K562 (cell line): ENCODE results near the gene IL26. TPM values are rescaled to one million over a fixed set of nuclear protein-coding genes. Genes with fewer than 3 reads are reported as not detected.

Source experiments
- ATF4 ChIP-seq: fragments of 450-650 bp; formaldehyde crosslinking; IDR thresholded peaks from 2 replicates; pipeline ENCODE4 v1.4.0; 2022; ENCODE audit warnings: mild to moderate bottlenecking, moderate library complexity
- CREB5 ChIP-seq: fragments of 250-450 bp; sonication (Bioruptor Pico); IDR thresholded peaks from 2 replicates; pipeline ENCODE4 v1.5.0; 2020; ENCODE audit warnings: mild to moderate bottlenecking
- ETV1 ChIP-seq: fragments of 450-650 bp; conservative IDR thresholded peaks from 2 replicates; pipeline ENCODE4 v1.6.1; 2016; ENCODE audit warnings: missing genetic modification characterization, control low read depth, low read depth, missing compliant biosample characterization
- FOXJ3 ChIP-seq: sonication (generic); formaldehyde crosslinking; IDR thresholded peaks from 2 replicates; pipeline ENCODE4 v1.4.0; 2020; ENCODE audit warnings: mild to moderate bottlenecking, missing genetic modification reagents
- JUN ChIP-seq, 2 experiments: sonication (generic) in 1 of 2; formaldehyde crosslinking in 1 of 2; IDR thresholded peaks; 2 replicates each; pipeline versions ENCODE4 v1.6.1 to v1.8.0; 2012 to 2022; ENCODE audit warnings: borderline replicate concordance in 2 of 2, mild to moderate bottlenecking in 2 of 2, improper control_type of control experiment in 1 of 2, low read depth in 1 of 2, low read length in 1 of 2, missing genetic modification reagents in 1 of 2
- L3MBTL2 ChIP-seq: fragments of 450-650 bp; IDR thresholded peaks from 2 replicates; pipeline ENCODE4 v1.6.1; 2016; ENCODE audit warnings: mild to moderate bottlenecking, moderate library complexity
- MCM3 ChIP-seq: fragments of 450-650 bp; IDR thresholded peaks from 2 replicates; pipeline ENCODE4 v1.6.1; 2016
- PHF21A ChIP-seq: fragments of 450-650 bp; IDR thresholded peaks from 2 replicates; pipeline ENCODE4 v1.6.1; 2017; ENCODE audit warnings: low read depth, borderline replicate concordance
- PML ChIP-seq: IDR thresholded peaks from 2 replicates; pipeline ENCODE4 v1.6.1; 2012; ENCODE audit warnings: low read length, inconsistent platforms
- RAD21 ChIP-seq, 2 experiments: fragments of 250-450 bp in 1 of 2; fragments of 450-650 bp in 1 of 2; sonication (Bioruptor Pico) in 1 of 2; formaldehyde crosslinking in 1 of 2; IDR thresholded peaks in 1 of 2; conservative IDR thresholded peaks in 1 of 2; 2 replicates each; pipeline versions ENCODE4 v1.4.0 to v1.8.0; 2020 to 2022; ENCODE audit warnings: mild to moderate bottlenecking in 2 of 2, moderate library complexity in 1 of 2
- RBM14 ChIP-seq: fragments of 200-400 bp; formaldehyde crosslinking; IDR thresholded peaks from 2 replicates; pipeline ENCODE4 v1.6.1; 2018; ENCODE audit warnings: low read depth, mild to moderate bottlenecking, low read length, moderate library complexity, borderline replicate concordance; ENCODE audit not compliant: insufficient read depth
- SMAD4 ChIP-seq: fragments of 250-450 bp; sonication (Bioruptor Pico); conservative IDR thresholded peaks from 2 replicates; pipeline ENCODE4 v1.8.0; 2021; ENCODE audit warnings: inconsistent platforms, mild to moderate bottlenecking, moderate library complexity
- SMARCC2 ChIP-seq: fragments of 450-650 bp; IDR thresholded peaks from 2 replicates; pipeline ENCODE4 v1.6.1; 2017; ENCODE audit warnings: antibody characterized with exemption, moderate library complexity, mild to moderate bottlenecking, low read depth
- ZBTB2 ChIP-seq: fragments of 450-650 bp; IDR thresholded peaks from 2 replicates; pipeline ENCODE4 v1.6.1; 2016; ENCODE audit warnings: antibody characterized with exemption
- ZNF174 ChIP-seq: fragments of 250-450 bp; sonication (Bioruptor Pico); IDR thresholded peaks from 2 replicates; pipeline ENCODE4 v1.4.0; 2020; ENCODE audit warnings: mild to moderate bottlenecking
- polyA plus RNA-seq, 8 experiments: library from polyadenylated mRNA; depleted of rRNA in 4 of 8; stranded (reverse) in 5 of 8; unstranded in 3 of 8; fragments of >200 nt; fragmentation: Nextera tagmentation in 2 of 8; fragmentation: Illumina TruSeq in 1 of 8; extraction: Ambion mirVana in 2 of 8; extraction: Trizol in 1 of 8; gene quantifications; 2 replicates each; pipeline versions ENCODE4 v1.2.1 to v1.2.3, GENCODE V29; 2011 to 2014; ENCODE audit warnings: inconsistent platforms in 1 of 8, missing spikeins in 1 of 8
- total RNA-seq, 7 experiments: library from RNA; depleted of rRNA in 6 of 7; stranded (reverse); fragments of >200 nt in 6 of 7; fragmentation: Illumina TruSeq in 2 of 7; extraction: Trizol in 2 of 7; gene quantifications; 2 replicates each; pipeline versions ENCODE4 v1.2.1 to v1.2.3, GENCODE V29; 2011 to 2021; ENCODE audit warnings: low replicate concordance in 1 of 7
- TF ChIP-seq, protein P1 (sequence below): fragments of 450-650 bp; IDR thresholded peaks from 2 replicates; pipeline ENCODE4 v1.6.1; 2016; ENCODE audit warnings: borderline replicate concordance
- TF ChIP-seq, protein P2 (sequence below): sonication (generic); formaldehyde crosslinking; IDR thresholded peaks from 2 replicates; pipeline ENCODE4 v1.4.0; 2020; ENCODE audit warnings: mild to moderate bottlenecking, missing genetic modification reagents
- TF ChIP-seq, protein P3 (sequence below), 3 experiments: IDR thresholded peaks in 2 of 3; conservative IDR thresholded peaks in 1 of 3; 2 replicates each; pipeline ENCODE4 v1.5.1; 2011 to 2012; ENCODE audit warnings: low read length in 3 of 3, mild to moderate bottlenecking in 3 of 3, control low read depth in 2 of 3, improper control_type of control experiment in 1 of 3, inconsistent platforms in 1 of 3, low read depth in 1 of 3, mixed read lengths in 1 of 3, moderate library complexity in 1 of 3; ENCODE audit not compliant: insufficient read depth in 2 of 3

The IL26 gene
- total and polyA plus RNA-seq, 9 of the 15 experiments (the other 6 are each of a cell fraction or from before 2014, with no cell fraction given), result not detected

DNA sequence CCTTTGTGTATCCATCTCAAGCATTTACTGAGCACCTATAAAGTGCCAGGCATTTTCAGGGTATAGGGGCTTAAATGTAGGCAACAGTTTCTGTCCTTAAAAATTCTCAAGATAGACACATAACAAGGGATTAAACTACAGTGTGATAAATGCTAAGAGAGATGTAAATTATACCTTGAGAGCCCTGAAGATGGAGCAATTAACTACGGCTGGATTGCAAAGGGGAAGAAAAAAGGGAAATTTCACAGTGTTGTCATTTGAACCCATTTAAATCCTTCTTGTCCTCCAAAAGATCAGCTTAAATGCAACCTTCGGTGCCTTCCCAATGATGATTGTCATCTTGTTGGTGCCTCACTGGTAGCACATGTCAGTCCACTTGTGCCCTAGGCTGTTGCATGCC is 11.5 kb upstream of the IL26 start (continued):
- TF ChIP-seq, protein P1, sequence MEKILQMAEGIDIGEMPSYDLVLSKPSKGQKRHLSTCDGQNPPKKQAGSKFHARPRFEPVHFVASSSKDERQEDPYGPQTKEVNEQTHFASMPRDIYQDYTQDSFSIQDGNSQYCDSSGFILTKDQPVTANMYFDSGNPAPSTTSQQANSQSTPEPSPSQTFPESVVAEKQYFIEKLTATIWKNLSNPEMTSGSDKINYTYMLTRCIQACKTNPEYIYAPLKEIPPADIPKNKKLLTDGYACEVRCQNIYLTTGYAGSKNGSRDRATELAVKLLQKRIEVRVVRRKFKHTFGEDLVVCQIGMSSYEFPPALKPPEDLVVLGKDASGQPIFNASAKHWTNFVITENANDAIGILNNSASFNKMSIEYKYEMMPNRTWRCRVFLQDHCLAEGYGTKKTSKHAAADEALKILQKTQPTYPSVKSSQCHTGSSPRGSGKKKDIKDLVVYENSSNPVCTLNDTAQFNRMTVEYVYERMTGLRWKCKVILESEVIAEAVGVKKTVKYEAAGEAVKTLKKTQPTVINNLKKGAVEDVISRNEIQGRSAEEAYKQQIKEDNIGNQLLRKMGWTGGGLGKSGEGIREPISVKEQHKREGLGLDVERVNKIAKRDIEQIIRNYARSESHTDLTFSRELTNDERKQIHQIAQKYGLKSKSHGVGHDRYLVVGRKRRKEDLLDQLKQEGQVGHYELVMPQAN, result no peak
- TF ChIP-seq, protein P2, sequence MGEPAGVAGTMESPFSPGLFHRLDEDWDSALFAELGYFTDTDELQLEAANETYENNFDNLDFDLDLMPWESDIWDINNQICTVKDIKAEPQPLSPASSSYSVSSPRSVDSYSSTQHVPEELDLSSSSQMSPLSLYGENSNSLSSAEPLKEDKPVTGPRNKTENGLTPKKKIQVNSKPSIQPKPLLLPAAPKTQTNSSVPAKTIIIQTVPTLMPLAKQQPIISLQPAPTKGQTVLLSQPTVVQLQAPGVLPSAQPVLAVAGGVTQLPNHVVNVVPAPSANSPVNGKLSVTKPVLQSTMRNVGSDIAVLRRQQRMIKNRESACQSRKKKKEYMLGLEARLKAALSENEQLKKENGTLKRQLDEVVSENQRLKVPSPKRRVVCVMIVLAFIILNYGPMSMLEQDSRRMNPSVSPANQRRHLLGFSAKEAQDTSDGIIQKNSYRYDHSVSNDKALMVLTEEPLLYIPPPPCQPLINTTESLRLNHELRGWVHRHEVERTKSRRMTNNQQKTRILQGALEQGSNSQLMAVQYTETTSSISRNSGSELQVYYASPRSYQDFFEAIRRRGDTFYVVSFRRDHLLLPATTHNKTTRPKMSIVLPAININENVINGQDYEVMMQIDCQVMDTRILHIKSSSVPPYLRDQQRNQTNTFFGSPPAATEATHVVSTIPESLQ, result no peak
- TF ChIP-seq SMAD4 (no peak), MCM3 (no peak), FOXJ3 (CRISPR knock-in tag) (no peak), RAD21 (CRISPR knock-in tag; conservative IDR thresholded peaks at IDR 0.05 in 1 of 2, IDR thresholded peaks at IDR 0.05 in 1 of 2) (peak; percentile 57 to 74), CREB5 (CRISPR knock-in tag) (no peak), PHF21A (no peak), RBM14 (no peak), L3MBTL2 (peak; percentile 7; the same call in 1 of the 2 replicates), ATF4 (CRISPR knock-in tag) (no peak), ZNF174 (CRISPR knock-in tag) (no peak), PML (no peak), SMARCC2 (no peak), ZBTB2 (no peak), ETV1 (no peak), JUN (IDR thresholded peaks at IDR 0.05; ENCODE audit: borderline replicate concordance, low read depth, low read length) (no peak), JUN (CRISPR knock-in tag; IDR thresholded peaks at IDR 0.05; ENCODE audit: borderline replicate concordance) (no peak)
- TF ChIP-seq, protein P3, sequence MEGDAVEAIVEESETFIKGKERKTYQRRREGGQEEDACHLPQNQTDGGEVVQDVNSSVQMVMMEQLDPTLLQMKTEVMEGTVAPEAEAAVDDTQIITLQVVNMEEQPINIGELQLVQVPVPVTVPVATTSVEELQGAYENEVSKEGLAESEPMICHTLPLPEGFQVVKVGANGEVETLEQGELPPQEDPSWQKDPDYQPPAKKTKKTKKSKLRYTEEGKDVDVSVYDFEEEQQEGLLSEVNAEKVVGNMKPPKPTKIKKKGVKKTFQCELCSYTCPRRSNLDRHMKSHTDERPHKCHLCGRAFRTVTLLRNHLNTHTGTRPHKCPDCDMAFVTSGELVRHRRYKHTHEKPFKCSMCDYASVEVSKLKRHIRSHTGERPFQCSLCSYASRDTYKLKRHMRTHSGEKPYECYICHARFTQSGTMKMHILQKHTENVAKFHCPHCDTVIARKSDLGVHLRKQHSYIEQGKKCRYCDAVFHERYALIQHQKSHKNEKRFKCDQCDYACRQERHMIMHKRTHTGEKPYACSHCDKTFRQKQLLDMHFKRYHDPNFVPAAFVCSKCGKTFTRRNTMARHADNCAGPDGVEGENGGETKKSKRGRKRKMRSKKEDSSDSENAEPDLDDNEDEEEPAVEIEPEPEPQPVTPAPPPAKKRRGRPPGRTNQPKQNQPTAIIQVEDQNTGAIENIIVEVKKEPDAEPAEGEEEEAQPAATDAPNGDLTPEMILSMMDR (IDR thresholded peaks at IDR 0.05 in 2 of 3, conservative IDR thresholded peaks at IDR 0.05 in 1 of 3; ENCODE audit: insufficient read depth in 2 of 3, low read depth in 1 of 3, low read length in 3 of 3), result peak in 2 of 3 experiments; percentile 30 to 51; a peak in 2 of 6 replicates
